Mesothelial cell of epicardium (in vitro differentiated cells): ENCODE measurements around the gene HESX1. TPM values are rescaled to one million over a fixed set of nuclear protein-coding genes. Genes with fewer than 3 reads are reported as not detected.

Experiments used
- DNase-seq, 2 experiments: peaks; one replicate each; pipeline ENCODE4 v3.0.0; 2021; ENCODE audit warnings: low spot score in 2 of 2; ENCODE audit not compliant: unreplicated experiment in 2 of 2
- H3K27ac Mint-ChIP-seq: 2 replicates; pipeline ENCODE4 v1.8.0; 2021; ENCODE audit warnings: mixed read lengths
- H3K27me3 Mint-ChIP-seq: 2 replicates; pipeline ENCODE4 v1.8.0; 2021; ENCODE audit warnings: low read depth, mixed read lengths
- H3K36me3 Mint-ChIP-seq: 2 replicates; pipeline ENCODE4 v1.8.0; 2021; ENCODE audit warnings: mixed read lengths
- H3K4me1 Mint-ChIP-seq: 2 replicates; pipeline ENCODE4 v1.8.0; 2021; ENCODE audit warnings: mixed read lengths
- H3K4me3 Mint-ChIP-seq: 2 replicates; pipeline ENCODE4 v1.8.0; 2021; ENCODE audit warnings: mild to moderate bottlenecking, moderate library complexity, mixed read lengths
- H3K9me3 Mint-ChIP-seq: 2 replicates; pipeline ENCODE4 v1.8.0; 2021; ENCODE audit warnings: mixed read lengths
- CTCF ChIP-seq: fragments of 200-600 bp; sonication (generic); IDR thresholded peaks from one replicate; pipeline ENCODE4 v1.5.0; 2021; ENCODE audit warnings: antibody characterized with exemption; ENCODE audit not compliant: unreplicated experiment
- total RNA-seq: library from RNA; stranded (reverse); gene quantifications from 3 replicates; pipeline ENCODE4 v1.2.1, GENCODE V29; 2021

Gene HESX1
- total RNA-seq, 1 donor from 2014 or later: 2.4 TPM

GRCh38 chr3:57151749-57152148, 48.0 kb downstream of the HESX1 start:
- DNase-seq: no peak
- no peaks in the 10 kb centered on the region for H3K27me3 Mint-ChIP-seq
- H3K36me3 Mint-ChIP-seq: peaks cover 5% of the 10 kb centered on the region
- peak overlapping the region; percentile 54 for H3K27ac Mint-ChIP-seq
- H3K4me1 Mint-ChIP-seq: peaks cover 67% of the 10 kb centered on the region
- no peak overlapping the region for H3K4me3 Mint-ChIP-seq
- H3K9me3 Mint-ChIP-seq: no peaks in the 10 kb centered on the region
- TF ChIP-seq CTCF: no peak

GRCh38 chr3:57151021-57151449, 48.7 kb downstream of the HESX1 start:
- Mint-ChIP-seq H3K27me3 (no peaks in the 10 kb centered on the region), H3K4me1 (peaks cover 61% of the 10 kb centered on the region), H3K27ac (peak overlapping the region; percentile 54), H3K9me3 (no peaks in the 10 kb centered on the region), H3K4me3 (no peak overlapping the region), H3K36me3 (peaks cover 5% of the 10 kb centered on the region)
- no peak for TF ChIP-seq CTCF
- DNase-seq: no peak

GRCh38 chr3:57150113-57150581, 49.6 kb downstream of the HESX1 start:
- Mint-ChIP-seq H3K4me1 (peaks cover 56% of the 10 kb centered on the region), H3K27ac (peak overlapping the region; percentile 54), H3K27me3 (no peaks in the 10 kb centered on the region), H3K4me3 (no peak overlapping the region), H3K36me3 (peaks cover 5% of the 10 kb centered on the region), H3K9me3 (no peaks in the 10 kb centered on the region)
- no peak for TF ChIP-seq CTCF
- DNase-seq: no peak

Other genes with a start within 250 kb of the HESX1 start
- gene SPATA12, start 139.3 kb downstream of the HESX1 start, total RNA-seq: not detected in 3 replicates
- gene IL17RD, start 34.6 kb downstream of the HESX1 start, total RNA-seq: 27.5 to 30.3 TPM (median 27.9 TPM) in 3 replicates
- gene APPL1, start 27.8 kb upstream of the HESX1 start, total RNA-seq: 38.6 to 42.0 TPM (median 41.8 TPM) in 3 replicates
- not detected in 3 replicates for gene ASB14, start 92.7 kb upstream of the HESX1 start, total RNA-seq